Adipose tissue (tissue), 3 donors: ENCODE measurements around the gene EXOSC7. TPM values are rescaled to one million over a fixed set of nuclear protein-coding genes. Genes with fewer than 3 reads are reported as not detected.

Experiments used
- H3K27ac ChIP-seq: one replicate; pipeline ENCODE4 v1.5.1; 2013; ENCODE audit warnings: low read depth, low read length
- WGBS, 3 donors: extraction: QIAGEN DNeasy Blood & Tissue Kit; methylation state at CpG; one replicate each; pipeline ENCODE4 v1.1.7; 2013; 5-methylcytosine and 5-hydroxymethylcytosine counted together
- polyA plus RNA-seq, 3 donors: library from polyadenylated mRNA; stranded (reverse); fragments of 200-250 nt; gene quantifications; one replicate each; pipeline ENCODE4 v1.2.3, GENCODE V29; 2013
- donor health status: healthy with polysubstance abuse.
- donor health status: Bipolar disorder and iron deficiency.
- donor health status: healthy.

EXOSC7 gene
- polyA plus RNA-seq, 3 donors, result 17.1 to 24.1 (median 22.8) TPM

GRCh38 chr3:44987332-44987731 is 11.3 kb downstream of the EXOSC7 start:
- 86 to 91% (median 90%) methylated on average over 6 of the region's 6 CpGs for WGBS, 3 donors
- H3K27ac ChIP-seq, result no peak overlapping the region

GRCh38 chr3:44988073-44988472 is 12.0 kb downstream of the EXOSC7 start:
- H3K27ac ChIP-seq, result no peak overlapping the region
- WGBS, 3 donors, result 89 to 98% (median 91%) methylated on average over 2 of the region's 2 CpGs

GRCh38 chr3:44989141-44989540 is 13.1 kb downstream of the EXOSC7 start:
- 96 to 97% (median 97%) methylated on average over 8 of the region's 8 CpGs for WGBS, 3 donors
- H3K27ac ChIP-seq, result no peak overlapping the region

DNA sequence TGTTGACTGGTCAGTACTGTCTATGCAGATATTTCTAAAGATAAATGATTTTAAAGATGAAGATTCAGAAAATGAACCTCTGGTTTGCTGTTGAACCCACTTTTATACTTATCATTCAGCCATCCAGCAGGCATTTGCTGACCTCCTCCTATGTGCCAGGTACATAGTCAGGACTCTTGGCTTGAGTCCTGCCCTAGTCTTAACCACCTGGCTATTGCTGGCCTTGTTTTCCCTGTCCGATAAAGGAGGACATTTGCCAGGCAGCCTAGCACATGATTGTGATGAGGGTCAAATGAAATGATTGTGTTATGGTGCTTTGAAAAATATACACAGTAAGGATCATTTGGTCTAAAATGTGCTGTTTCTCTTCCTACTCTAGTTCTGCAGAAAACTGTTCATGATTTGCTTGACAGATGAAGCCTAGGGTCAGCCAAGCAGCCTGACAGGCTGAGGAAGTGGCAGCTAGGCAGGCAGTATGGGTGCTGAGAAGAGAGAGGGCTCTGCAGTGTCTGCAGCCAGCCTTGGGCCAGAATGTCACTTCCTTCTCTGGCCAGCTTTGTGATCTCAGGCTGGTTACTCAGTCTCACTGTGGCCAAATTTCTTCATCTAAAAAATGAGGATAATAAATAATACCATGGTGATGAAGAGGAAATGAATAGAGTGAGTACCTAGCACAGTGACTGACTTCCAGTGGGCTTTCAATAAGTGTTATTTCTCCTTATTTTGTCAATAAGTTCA is 13.8 kb downstream of the EXOSC7 start:
- no peak overlapping the region for H3K27ac ChIP-seq
- 40 to 89% (median 84%) methylated on average over 1 of the region's 1 CpG for WGBS, 3 donors

- WGBS, 3 donors, result 91 to 100% (median 92%) methylated on average over 1 of the region's 1 CpG
- H3K27ac ChIP-seq, result no peak overlapping the region
Measured at GRCh38 chr3:44991326-44991725, 15.3 kb downstream of the EXOSC7 start.

DNA sequence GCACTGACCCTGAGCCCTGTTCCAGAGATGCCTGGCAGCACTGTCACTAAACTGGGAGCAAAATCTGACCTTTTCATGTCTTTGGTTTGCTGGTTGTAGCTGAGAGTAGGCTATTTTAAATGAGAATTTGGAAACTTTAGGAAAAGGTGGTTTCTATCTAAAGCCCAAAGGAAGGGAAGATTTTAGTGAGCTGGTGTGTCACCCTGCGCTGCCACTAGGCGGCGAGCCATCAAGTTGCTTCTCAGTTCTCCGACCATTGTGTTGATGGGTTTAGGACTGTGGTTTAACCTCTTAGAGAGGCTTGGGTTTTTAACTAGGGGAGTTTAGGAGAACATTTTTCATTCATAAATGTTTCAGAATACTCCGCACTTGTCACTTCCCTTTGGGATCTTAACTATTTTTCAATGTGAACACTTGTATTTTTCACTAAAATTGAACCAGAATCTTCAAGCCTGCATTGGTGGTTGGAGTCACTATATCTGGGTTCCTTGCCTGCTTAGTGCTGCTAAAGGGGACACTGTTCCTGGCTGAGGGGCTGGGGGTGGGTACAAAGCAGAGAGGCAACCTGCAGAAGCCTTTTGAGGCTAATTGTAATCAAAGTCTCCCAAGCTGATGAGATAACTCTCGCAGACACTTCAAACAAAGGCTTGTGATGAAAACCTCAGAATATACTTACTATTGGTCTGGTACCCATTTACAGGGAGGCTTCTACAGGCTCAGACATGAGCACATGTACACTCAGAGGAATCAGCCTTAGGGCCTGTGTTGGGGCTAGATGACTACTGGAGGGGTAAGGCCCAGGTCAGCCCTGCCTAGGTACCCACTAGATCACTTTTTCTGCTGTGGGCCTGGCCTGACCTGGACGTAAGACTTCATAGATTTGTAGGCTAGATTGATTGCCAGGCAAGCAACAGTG is 16.8 kb downstream of the EXOSC7 start:
- 69 to 76% (median 70%) methylated on average over 7 of the region's 7 CpGs for WGBS, 3 donors
- H3K27ac ChIP-seq, result no peak overlapping the region

DNA sequence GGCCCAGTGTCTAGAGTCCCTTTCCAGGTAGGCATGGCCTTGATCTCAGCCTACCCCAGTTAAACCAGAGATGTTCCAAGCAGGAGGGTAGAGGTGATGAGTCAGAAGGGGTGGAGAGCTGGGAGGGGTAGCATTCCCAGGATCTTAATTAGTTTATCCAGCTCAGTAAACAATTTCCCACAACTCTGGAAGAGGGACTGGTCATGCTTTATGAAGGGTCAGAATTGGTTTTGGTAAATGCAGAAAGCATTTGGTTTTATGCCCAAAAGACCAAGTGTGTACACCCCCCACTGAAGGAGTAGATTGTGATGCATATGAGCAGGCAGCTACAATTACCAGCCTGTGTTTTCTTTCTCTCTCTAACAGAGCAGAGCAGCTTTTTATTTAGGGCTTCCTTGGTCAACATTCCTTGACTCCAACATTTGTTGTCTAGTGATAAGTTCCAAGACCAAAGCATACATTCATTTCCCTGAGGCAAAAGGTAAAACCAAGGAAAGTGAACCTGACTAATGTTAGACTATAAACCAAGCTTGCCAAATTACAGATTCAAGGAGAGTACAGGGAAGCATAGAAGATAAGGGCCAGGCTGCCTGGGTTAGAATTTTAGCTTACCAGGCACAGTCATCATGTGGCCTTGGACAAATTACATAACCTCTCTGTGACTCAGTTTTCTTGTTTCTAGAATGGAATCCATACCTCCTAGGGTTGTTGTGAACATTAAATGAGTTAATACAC is 17.6 kb downstream of the EXOSC7 start:
- no peak overlapping the region for H3K27ac ChIP-seq

- WGBS, 3 donors, result 65 to 85% (median 83%) methylated on average over 8 of the region's 8 CpGs
- H3K27ac ChIP-seq, result no peak overlapping the region
Measured at GRCh38 chr3:44995142-44995770, 19.2 kb downstream of the EXOSC7 start.

- no peak overlapping the region for H3K27ac ChIP-seq
- 36 to 67% (median 63%) methylated on average over 3 of the region's 3 CpGs for WGBS, 3 donors
Measured at GRCh38 chr3:44996556-44996969, 20.5 kb downstream of the EXOSC7 start.

GRCh38 chr3:44999782-45000181 is 23.7 kb downstream of the EXOSC7 start:
- H3K27ac ChIP-seq, result no peak overlapping the region
- 41 to 84% (median 82%) methylated on average over 2 of the region's 2 CpGs for WGBS, 3 donors

DNA sequence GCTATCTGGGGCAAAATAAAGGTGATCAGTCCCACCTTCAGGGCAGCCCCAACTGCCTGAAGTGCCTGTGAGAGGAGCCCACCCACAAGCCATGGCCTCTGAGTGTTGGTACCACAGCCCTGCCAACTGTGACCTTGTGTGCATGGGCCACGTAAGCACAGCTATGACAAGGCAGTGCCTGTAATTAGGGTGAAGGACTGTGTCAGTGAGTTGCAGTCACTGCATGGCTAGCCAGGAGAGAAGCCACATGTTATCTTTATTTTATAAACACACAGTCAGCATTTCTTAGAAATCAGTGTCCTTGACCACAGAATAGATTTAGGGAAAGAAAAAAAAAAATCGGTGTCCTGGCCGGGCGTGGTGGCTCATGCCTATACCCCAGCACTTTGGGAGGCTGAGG is 24.8 kb downstream of the EXOSC7 start:
- no peak overlapping the region for H3K27ac ChIP-seq
- 93 to 97% (median 97%) methylated on average over 4 of the region's 4 CpGs for WGBS, 3 donors

DNA sequence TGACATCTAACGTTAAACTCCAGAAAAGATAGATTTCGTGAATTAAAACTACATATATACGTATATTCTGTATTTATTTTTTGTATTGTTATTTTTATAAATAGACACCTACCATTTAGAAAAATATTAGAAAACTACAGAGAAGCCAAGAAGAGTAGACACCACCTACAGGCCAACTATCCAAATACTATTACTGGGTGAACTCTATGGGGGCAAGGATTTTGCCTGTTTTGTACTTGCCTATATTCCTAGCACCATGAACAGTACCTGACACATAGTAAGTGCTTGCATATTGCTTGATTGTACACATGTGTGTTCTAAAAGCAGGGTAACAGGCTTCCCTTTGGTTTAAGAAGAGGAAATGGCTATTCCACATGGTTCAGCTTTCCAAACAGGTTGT is 25.7 kb downstream of the EXOSC7 start:
- 95 to 97% (median 96%) methylated on average over 3 of the region's 3 CpGs for WGBS, 3 donors
- no peak overlapping the region for H3K27ac ChIP-seq

GRCh38 chr3:45002139-45002660 is 26.2 kb downstream of the EXOSC7 start:
- WGBS, 3 donors, result 72 to 79% (median 76%) methylated on average over 2 of the region's 2 CpGs
- H3K27ac ChIP-seq, result no peak overlapping the region

GRCh38 chr3:45002720-45003119 is 26.7 kb downstream of the EXOSC7 start:
- H3K27ac ChIP-seq, result no peak overlapping the region
- WGBS, 3 donors, result 68 to 88% (median 76%) methylated on average over 3 of the region's 3 CpGs

GRCh38 chr3:45003406-45003805 is 27.4 kb downstream of the EXOSC7 start:
- H3K27ac ChIP-seq, result no peak overlapping the region

DNA sequence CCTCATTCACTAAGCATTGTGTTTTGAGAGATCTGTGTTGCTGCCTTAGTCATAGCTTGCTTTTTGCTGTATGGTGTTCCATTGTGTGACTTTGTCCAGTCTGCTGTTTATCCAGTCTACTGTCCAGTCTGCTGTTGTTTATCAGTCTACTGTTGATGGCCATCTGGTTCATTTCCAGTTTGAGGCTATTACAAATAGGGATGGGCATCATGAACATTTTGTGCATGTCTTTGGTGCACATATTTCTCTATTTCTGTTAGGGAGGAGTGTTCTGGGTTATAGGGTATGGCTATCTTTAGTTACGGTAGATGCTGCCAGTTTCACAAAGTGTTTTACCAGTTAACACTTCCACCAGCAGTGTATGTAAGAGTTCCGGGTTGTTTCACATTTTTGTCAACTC is 27.8 kb downstream of the EXOSC7 start:
- no peak overlapping the region for H3K27ac ChIP-seq
- WGBS, 3 donors, result 76 to 84% (median 82%) methylated on average over 2 of the region's 2 CpGs

GRCh38 chr3:45007091-45007490 is 31.0 kb downstream of the EXOSC7 start:
- WGBS, 3 donors, result 90 to 95% (median 91%) methylated on average over 8 of the region's 8 CpGs
- no peak overlapping the region for H3K27ac ChIP-seq

- H3K27ac ChIP-seq, result no peak overlapping the region
- 97 to 100% (median 100%) methylated on average over 1 of the region's 1 CpG for WGBS, 3 donors
Measured at GRCh38 chr3:45008117-45008516, 32.1 kb downstream of the EXOSC7 start.
